Measurements from ENCODE around the gene SLC6A7.

The SLC6A7 gene

GRCh38 chr5:150206098-150206778 is 16.4 kb downstream of the SLC6A7 start:
- POLR2A ChIA-PET = no interaction called here
- no peak for TF ChIP-seq ZBTB17 (tag by site-specific recombination; IDR thresholded peaks at IDR 0.05)
- TF ChIP-seq WT1 (tag by site-specific recombination; IDR thresholded peaks at IDR 0.05) = no peak
- no peak for TF ChIP-seq ZNF132 (tag by site-specific recombination; IDR thresholded peaks at IDR 0.05; ENCODE audit: borderline replicate concordance)
- TF ChIP-seq, protein P1, sequence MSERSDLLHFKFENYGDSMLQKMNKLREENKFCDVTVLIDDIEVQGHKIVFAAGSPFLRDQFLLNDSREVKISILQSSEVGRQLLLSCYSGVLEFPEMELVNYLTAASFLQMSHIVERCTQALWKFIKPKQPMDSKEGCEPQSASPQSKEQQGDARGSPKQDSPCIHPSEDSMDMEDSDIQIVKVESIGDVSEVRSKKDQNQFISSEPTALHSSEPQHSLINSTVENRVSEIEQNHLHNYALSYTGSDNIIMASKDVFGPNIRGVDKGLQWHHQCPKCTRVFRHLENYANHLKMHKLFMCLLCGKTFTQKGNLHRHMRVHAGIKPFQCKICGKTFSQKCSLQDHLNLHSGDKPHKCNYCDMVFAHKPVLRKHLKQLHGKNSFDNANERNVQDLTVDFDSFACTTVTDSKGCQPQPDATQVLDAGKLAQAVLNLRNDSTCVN (tag by site-specific recombination; optimal IDR thresholded peaks at IDR 0.05) = no peak
- TF ChIP-seq ZNF423 (tag by site-specific recombination; IDR thresholded peaks at IDR 0.05) = no peak
- TF ChIP-seq ZNF311 (tag by site-specific recombination; IDR thresholded peaks at IDR 0.05; ENCODE audit: borderline replicate concordance) = no peak
- TF ChIP-seq ZNF544 (tag by site-specific recombination; IDR thresholded peaks at IDR 0.05) = no peak
- TF ChIP-seq ZNF660 (tag by site-specific recombination; IDR thresholded peaks at IDR 0.05) = no peak

DNA sequence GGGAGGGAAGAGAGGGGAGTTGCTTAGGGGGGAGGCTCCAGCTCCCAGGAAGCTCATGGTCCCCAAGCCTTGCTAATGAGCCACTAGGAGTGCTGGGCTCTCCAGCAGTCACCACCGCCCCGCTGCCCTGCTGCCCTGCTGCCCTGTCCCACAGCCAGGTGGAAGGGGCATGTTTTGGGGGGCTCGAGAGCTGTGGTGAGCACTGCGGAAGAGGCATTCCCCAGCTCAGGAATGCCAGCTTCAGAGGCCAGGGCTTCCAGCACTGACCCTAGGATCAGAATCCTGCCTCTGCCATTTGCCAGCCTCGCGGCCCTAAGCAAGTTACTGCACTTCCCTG is 16.9 kb downstream of the SLC6A7 start:
- H3K9me3 ChIP-seq (ENCODE audit: control insufficient read depth, insufficient read depth, low read depth, low read length) = no peaks in the 10 kb centered on the region
- TF ChIP-seq ZNF529 (tag by site-specific recombination; IDR thresholded peaks at IDR 0.05; ENCODE audit: insufficient replicate concordance) (no peak), ZNF132 (tag by site-specific recombination; IDR thresholded peaks at IDR 0.05; ENCODE audit: borderline replicate concordance) (no peak), ZNF175 (tag by site-specific recombination; IDR thresholded peaks at IDR 0.05) (no peak), ZNF548 (tag by site-specific recombination; IDR thresholded peaks at IDR 0.05) (no peak), ZNF366 (tag by site-specific recombination; conservative IDR thresholded peaks at IDR 0.05) (no peak), ZNF623 (tag by site-specific recombination; IDR thresholded peaks at IDR 0.05) (no peak)
- TF ChIP-seq, protein P2, sequence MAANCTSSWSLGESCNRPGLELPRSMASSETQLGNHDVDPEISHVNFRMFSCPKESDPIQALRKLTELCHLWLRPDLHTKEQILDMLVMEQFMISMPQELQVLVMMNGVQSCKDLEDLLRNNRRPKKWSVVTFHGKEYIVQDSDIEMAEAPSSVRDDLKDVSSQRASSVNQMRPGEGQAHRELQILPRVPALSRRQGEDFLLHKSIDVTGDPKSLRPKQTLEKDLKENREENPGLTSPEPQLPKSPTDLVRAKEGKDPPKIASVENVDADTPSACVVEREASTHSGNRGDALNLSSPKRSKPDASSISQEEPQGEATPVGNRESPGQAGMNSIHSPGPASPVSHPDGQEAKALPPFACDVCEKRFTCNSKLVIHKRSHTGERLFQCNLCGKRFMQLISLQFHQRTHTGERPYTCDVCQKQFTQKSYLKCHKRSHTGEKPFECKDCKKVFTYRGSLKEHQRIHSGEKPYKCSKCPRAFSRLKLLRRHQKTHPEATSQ (tag by site-specific recombination; IDR thresholded peaks at IDR 0.05) = no peak
- H3K27ac ChIP-seq (ENCODE audit: extremely low read depth, low read depth, low read length) = no peak overlapping the region
- no peaks in the 10 kb centered on the region for H3K36me3 ChIP-seq (ENCODE audit: control insufficient read depth in 2 of 2, insufficient read depth in 1 of 2, low read length in 2 of 2)
- ChIA-PET CTCF (interaction anchor here (0.5 to 1.5 kb wide), 6 partner anchors 9 to 354 kb away, joined by 3 to 4 read pairs (median 4); no protein-coding TSS in a partner anchor), POLR2A (no interaction called here)
- no peak overlapping the region for H3K4me3 ChIP-seq (ENCODE audit: low read depth, low read length)
- no peaks in the 10 kb centered on the region for H3K4me1 ChIP-seq (ENCODE audit: control insufficient read depth, insufficient read depth, low read length)

More at GRCh38 chr5:150206098-150206778, 16.4 kb downstream of the SLC6A7 start:
- Histone ChIP-seq H3K9me3 (ENCODE audit: control insufficient read depth, insufficient read depth, low read depth, low read length) (no peaks in the 10 kb centered on the region), H3K27ac (ENCODE audit: extremely low read depth, low read depth, low read length) (no peak overlapping the region), H3K4me3 (ENCODE audit: low read depth, low read length) (no peak overlapping the region), H3K36me3 (ENCODE audit: control insufficient read depth in 2 of 2, insufficient read depth in 1 of 2, low read length in 2 of 2) (no peaks in the 10 kb centered on the region), H3K4me1 (ENCODE audit: control insufficient read depth, insufficient read depth, low read length) (no peaks in the 10 kb centered on the region)
- CTCF ChIA-PET = interaction anchor here (0.5 to 1.5 kb wide), 6 partner anchors 10 to 353 kb away, joined by 3 to 4 read pairs (median 4); no protein-coding TSS in a partner anchor

DNA sequence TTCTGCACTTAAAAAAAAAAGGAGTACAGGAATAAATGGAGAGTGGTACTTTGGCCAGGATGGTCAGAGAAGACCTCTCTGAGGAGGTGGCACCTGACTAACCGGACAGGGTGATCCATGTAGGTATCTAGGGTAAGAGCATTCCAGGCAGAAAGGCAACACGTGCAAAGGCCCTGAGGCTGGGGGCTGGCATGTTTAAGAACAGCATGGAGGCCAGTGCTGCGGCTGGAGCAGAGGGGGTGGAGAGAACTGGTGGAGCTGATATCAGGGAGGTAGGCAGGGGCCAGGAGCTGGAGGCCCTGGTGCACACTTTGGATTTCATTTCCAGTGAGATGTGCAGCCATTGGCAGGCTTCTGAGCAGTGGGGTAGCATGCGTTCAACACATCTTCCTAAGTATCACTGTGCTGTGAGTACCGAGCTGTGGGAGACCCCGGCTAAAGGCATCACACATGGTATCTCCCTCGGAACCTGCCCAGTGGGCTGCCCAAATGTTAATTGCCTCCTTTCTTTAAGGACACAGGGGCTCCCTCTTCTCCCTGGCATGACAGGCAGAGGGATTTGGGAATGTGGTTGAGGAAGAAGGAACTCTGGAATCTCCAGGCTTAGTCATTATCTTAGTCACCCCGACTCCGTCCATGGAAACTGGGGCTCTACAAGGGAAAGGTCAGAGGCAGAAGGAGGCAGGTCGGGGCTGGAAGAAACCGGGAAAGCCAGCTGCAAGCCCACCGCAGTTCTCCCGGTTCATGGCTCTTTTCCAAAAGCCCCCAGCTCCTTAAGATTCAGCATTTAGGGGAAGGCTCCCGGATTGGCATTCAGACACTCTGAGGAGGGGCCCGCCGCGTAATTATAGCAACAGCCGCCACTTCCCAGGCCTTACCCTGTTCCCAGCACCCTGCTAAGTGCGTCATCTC is 18.6 kb downstream of the SLC6A7 start:
- Histone ChIP-seq H3K27ac (ENCODE audit: extremely low read depth, low read depth, low read length) (no peak overlapping the region), H3K36me3 (ENCODE audit: control insufficient read depth in 2 of 2, insufficient read depth in 1 of 2, low read length in 2 of 2) (no peaks in the 10 kb centered on the region), H3K4me1 (ENCODE audit: control insufficient read depth, insufficient read depth, low read length) (no peaks in the 10 kb centered on the region), H3K4me3 (ENCODE audit: low read depth, low read length) (no peak overlapping the region), H3K9me3 (ENCODE audit: control insufficient read depth, insufficient read depth, low read depth, low read length) (no peaks in the 10 kb centered on the region)
- ChIA-PET POLR2A (no interaction called here), CTCF (interaction anchor here (0.6 to 1.1 kb wide), 3 partner anchors 48 to 912 kb away, joined by 3 to 5 read pairs (median 3); no protein-coding TSS in a partner anchor)
- TF ChIP-seq ZNF623 (tag by site-specific recombination; IDR thresholded peaks at IDR 0.05) = peak; percentile 94
- TF ChIP-seq MEIS1 (CRISPR knock-in tag; IDR thresholded peaks at IDR 0.05; ENCODE audit: borderline replicate concordance) = no peak

Measured in HEK293 (cell line).